Esophagus muscularis mucosa (tissue), 4 donors: ENCODE data around the gene PREX1. TPM values are rescaled to one million over a fixed set of nuclear protein-coding genes. Genes with fewer than 3 reads are reported as not detected.
"Not testable (repeated sequence)": the region's sequence is repeated elsewhere in the genome, so short reads cannot be mapped to it uniquely, and the experiment has no call there.

ENCODE experiments used
- DNase-seq: peaks from one replicate; pipeline ENCODE4 v3.0.0-alpha.2; 2017; ENCODE audit errors: extremely low spot score
- H3K27ac ChIP-seq, 4 donors: fragments of 200-600 bp; sonication (generic); replicated peaks in 1 of 4; 1 replicate in 3 of 4; 2 replicates in 1 of 4; pipeline ENCODE4 v1.5.1; 2016 to 2019; ENCODE audit warnings: mild to moderate bottlenecking in 1 of 4
- H3K27me3 ChIP-seq, 4 donors: fragments of 200-600 bp; sonication (generic); one replicate each; pipeline versions ENCODE4 v1.5.1 to v1.6.0; 2016 to 2019
- H3K36me3 ChIP-seq, 4 donors: fragments of 200-600 bp; sonication (generic); one replicate each; pipeline ENCODE4 v1.5.1; 2016 to 2019
- H3K4me1 ChIP-seq, 4 donors: fragments of 200-600 bp; sonication (generic); one replicate each; pipeline ENCODE4 v1.5.1; 2016 to 2019
- H3K4me3 ChIP-seq, 4 donors: fragments of 200-600 bp; sonication (generic); 1 replicate in 2 of 4; 2 replicates in 2 of 4; pipeline ENCODE4 v1.5.1; 2016 to 2019; ENCODE audit warnings: mild to moderate bottlenecking in 4 of 4, moderate library complexity in 1 of 4
- H3K9me3 ChIP-seq, 4 donors: fragments of 200-600 bp; sonication (generic); 1 replicate in 3 of 4; 2 replicates in 1 of 4; pipeline ENCODE4 v1.5.1; 2016 to 2019
- EP300 ChIP-seq: sonication (generic); formaldehyde crosslinking; IDR thresholded peaks from one replicate; pipeline ENCODE4 v1.6.1; 2017; ENCODE audit warnings: antibody characterized with exemption
- POLR2A ChIP-seq: fragments of 450-650 bp; IDR thresholded peaks from one replicate; pipeline ENCODE4 v1.6.1; 2017; ENCODE audit warnings: antibody characterized with exemption, moderate library complexity, mild to moderate bottlenecking, low read depth
- POLR2AphosphoS5 ChIP-seq, 2 donors: sonication (generic); formaldehyde crosslinking; IDR thresholded peaks; one replicate each; pipeline ENCODE4 v1.6.1; 2017; ENCODE audit warnings: antibody characterized with exemption in 2 of 2
- WGBS: methylation state at CpG from one replicate; pipeline ENCODE4 v1.1.5; 2018; 5-methylcytosine and 5-hydroxymethylcytosine counted together
- intact Hi-C: fragments of 100-400 bp; cut with DNase I; formaldehyde crosslinking; loops from one replicate; pipeline ENCODE4 v1.15.1; 2023
- total RNA-seq, 4 donors: library from RNA; depleted of rRNA; stranded (reverse); fragments of >200 nt; gene quantifications; one replicate each; pipeline versions ENCODE4 v1.1.0 to v1.2.1, GENCODE V29; 2016
- TF ChIP-seq, protein P1 (sequence below), 3 experiments: fragments of 200-600 bp in 2 of 3; fragments of 450-650 bp in 1 of 3; sonication (generic) in 2 of 3; IDR thresholded peaks; one replicate each; pipeline ENCODE4 v1.5.1; 2017 to 2019; ENCODE audit warnings: antibody characterized with exemption in 3 of 3, mild to moderate bottlenecking in 2 of 3, moderate library complexity in 1 of 3

Gene PREX1
- total RNA-seq, 4 donors from 2014 or later = 20.8 to 37.1 (median 24.3) TPM

DNA sequence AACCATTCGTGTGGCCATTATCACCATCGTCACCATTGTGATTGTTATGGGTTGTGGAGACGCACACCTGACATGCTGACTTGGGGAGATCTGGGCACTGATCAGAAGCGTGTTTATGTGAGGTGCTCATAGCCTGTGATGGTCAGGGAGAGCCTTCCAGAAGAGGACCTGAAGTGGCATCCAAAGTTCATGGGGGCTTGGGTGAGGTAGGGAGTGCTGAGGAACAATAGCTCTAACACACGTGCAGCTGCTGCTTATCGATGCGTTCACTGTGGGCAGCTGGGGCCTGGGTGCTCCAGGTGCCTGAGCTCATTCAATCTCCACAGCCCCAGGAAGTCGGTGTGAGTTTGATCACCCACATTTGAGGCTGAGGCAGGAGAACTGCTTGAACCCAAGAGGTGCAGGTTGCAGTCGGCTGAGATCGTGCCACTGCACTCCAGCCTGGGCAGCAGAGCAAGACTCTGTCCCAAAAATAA, 227.3 kb downstream of the PREX1 start:
- Histone ChIP-seq H3K27me3 (peaks cover 0 to 3% (median 0%) of the 10 kb centered on the region in 4 donors), H3K4me1 (peaks cover 0 to 1% (median 0%) of the 10 kb centered on the region in 4 donors), H3K27ac (no peak overlapping the region), H3K9me3 (peaks cover 0 to 6% (median 2%) of the 10 kb centered on the region in 4 donors), H3K4me3 (no peak overlapping the region), H3K36me3 (no peaks in the 10 kb centered on the region)
- TF ChIP-seq POLR2AphosphoS5 (IDR thresholded peaks at IDR 0.05) (no peak), POLR2A (no peak), EP300 (no peak)
- TF ChIP-seq, protein P1, sequence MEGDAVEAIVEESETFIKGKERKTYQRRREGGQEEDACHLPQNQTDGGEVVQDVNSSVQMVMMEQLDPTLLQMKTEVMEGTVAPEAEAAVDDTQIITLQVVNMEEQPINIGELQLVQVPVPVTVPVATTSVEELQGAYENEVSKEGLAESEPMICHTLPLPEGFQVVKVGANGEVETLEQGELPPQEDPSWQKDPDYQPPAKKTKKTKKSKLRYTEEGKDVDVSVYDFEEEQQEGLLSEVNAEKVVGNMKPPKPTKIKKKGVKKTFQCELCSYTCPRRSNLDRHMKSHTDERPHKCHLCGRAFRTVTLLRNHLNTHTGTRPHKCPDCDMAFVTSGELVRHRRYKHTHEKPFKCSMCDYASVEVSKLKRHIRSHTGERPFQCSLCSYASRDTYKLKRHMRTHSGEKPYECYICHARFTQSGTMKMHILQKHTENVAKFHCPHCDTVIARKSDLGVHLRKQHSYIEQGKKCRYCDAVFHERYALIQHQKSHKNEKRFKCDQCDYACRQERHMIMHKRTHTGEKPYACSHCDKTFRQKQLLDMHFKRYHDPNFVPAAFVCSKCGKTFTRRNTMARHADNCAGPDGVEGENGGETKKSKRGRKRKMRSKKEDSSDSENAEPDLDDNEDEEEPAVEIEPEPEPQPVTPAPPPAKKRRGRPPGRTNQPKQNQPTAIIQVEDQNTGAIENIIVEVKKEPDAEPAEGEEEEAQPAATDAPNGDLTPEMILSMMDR (IDR thresholded peaks at IDR 0.05) = no peak
- intact Hi-C loops = no loop called here
- no peak for DNase-seq
- 92% methylated on average over 7 of the region's 10 CpGs for WGBS

DNA sequence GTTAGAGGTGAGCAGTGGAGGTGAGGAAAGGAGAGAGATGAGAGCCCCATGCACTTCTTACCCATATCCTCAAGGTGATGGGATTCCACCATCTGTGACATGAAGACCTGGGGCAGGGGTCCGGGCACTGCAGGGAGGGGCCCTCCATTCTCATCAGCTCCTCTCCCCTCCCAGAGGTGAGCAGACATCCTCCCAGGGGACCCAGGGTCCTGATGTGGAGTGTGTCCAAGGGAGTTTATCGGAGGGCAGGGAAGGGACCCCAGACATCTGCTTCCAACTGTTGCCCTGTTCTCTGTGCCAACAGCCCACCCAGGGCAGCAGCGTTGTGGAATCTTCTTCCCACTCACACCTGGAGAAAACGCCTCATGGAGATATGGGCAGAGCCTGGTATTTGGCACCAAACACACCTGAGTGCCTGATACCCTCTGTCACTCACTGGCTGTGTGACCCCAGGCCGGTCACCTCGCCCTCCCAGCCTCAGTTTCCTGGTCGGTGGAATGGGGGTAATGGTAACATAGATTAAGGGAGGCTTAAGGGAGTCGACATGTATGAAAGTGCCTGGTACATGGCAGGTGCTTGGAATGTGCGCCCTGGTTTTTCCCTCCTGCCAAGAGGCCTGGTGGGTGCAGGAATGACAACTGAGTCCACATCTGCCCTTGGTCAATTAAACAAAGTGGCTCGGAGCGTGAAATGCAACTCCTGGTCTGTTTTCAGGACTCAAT, 227.9 kb downstream of the PREX1 start:
- no peak for TF ChIP-seq POLR2A
- TF ChIP-seq EP300 = no peak
- TF ChIP-seq, protein P1 (IDR thresholded peaks at IDR 0.05) = no peak
- no peak for TF ChIP-seq POLR2AphosphoS5 (IDR thresholded peaks at IDR 0.05)
- Histone ChIP-seq H3K9me3 (peaks cover 0 to 6% (median 2%) of the 10 kb centered on the region in 4 donors), H3K4me1 (peaks cover 0 to 4% (median 0%) of the 10 kb centered on the region in 4 donors), H3K27ac (no peak overlapping the region), H3K4me3 (no peak overlapping the region), H3K27me3 (no peaks in the 10 kb centered on the region), H3K36me3 (no peaks in the 10 kb centered on the region)
- intact Hi-C loops = no loop called here
- WGBS = 93% methylated on average over 10 of the region's 11 CpGs
- no peak for DNase-seq

DNA sequence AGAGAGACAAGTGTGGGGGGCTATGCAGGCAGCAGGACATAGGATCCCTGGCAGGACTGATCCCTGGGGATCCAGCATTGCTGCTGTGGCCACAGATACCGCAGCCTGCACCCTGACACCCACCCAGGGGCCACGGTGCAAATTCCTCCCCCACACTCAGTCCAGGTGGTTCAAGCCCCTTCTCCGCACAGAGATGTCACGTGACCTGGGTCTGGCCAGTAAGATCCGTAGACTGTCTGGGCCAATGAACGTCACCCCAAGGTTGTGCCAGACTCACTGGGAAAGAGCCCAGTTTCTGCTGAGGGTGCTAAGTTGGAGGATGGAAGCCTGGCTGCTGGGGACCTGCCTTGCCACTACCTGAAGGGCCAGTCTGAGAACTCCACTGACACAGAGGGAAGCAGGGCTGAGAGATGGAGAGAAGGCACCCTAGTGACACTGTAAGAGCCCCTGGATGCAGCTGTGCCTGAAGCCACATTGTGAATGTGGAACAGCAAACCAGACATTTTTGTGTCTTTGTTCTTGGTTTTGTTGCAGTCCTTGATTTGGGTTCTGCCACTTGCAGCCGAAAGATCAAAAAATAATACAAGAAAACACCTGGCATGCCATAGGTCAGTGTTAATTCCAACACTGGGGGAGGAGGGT, 228.6 kb downstream of the PREX1 start:
- 85% methylated on average over 2 of the region's 7 CpGs for WGBS
- Histone ChIP-seq H3K27me3 (no peaks in the 10 kb centered on the region), H3K27ac (no peak overlapping the region), H3K4me3 (no peak overlapping the region), H3K4me1 (peaks cover 0 to 4% (median 0%) of the 10 kb centered on the region in 4 donors), H3K9me3 (peaks cover 0 to 6% (median 2%) of the 10 kb centered on the region in 4 donors), H3K36me3 (no peaks in the 10 kb centered on the region)
- DNase-seq = no peak
- no peak for TF ChIP-seq POLR2A
- TF ChIP-seq, protein P1 (IDR thresholded peaks at IDR 0.05) = no peak
- TF ChIP-seq EP300 = no peak
- TF ChIP-seq POLR2AphosphoS5 (IDR thresholded peaks at IDR 0.05) = no peak
- intact Hi-C loops = no loop called here

DNA sequence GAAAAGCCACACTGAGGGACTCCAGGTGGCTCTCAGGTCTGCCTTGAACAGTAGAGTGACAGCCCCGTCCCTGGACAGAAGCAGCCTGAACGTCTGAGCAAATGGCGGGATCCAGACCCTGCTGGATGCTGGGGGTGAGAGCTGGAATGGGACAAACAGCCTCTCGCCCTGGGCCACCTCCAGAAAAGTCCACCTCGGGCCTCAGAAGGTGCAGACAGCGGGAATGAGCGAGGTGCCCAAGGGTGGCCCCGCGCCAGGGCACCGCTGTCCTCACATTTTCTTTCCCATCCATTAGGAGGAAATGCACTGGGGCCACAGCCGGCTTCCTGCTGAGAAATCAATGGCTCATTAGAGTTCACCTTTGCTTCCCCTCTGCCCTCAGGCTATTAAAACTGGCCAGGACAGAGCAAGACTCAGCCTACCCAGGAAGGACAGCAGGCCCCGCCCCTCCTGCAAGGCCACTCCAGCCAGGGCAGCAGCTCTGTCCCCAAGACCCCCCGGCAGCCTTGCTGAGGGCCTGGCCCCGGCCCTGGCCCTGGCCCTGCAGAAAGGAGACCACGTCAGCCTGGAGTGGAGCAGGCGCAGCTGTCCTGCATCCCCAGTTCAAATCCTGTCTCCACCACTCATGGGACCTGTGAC, 229.4 kb downstream of the PREX1 start:
- H3K27me3 ChIP-seq, H3K9me3 ChIP-seq, H3K4me1 ChIP-seq, H3K36me3 ChIP-seq, H3K4me3 ChIP-seq, H3K27ac ChIP-seq, intact Hi-C loops, DNase-seq: not testable (repeated sequence)
- WGBS = 83% methylated on average over 11 of the region's 16 CpGs
